GM21786 (cell line): ENCODE measurements around the gene SSR4.
A peak's percentile ranks its signal among the peaks of the same experiment; 100 is the strongest.
"Not testable (repeated sequence)": the region's sequence is repeated elsewhere in the genome, so short reads cannot be mapped to it uniquely, and the experiment has no call there.

ENCODE experiments used
- ATAC-seq: cut with Tn5 transposase; IDR thresholded peaks from one replicate; pipeline ENCODE4 v1.9.1; 2021; ENCODE audit not compliant: unreplicated experiment

Gene SSR4

DNA sequence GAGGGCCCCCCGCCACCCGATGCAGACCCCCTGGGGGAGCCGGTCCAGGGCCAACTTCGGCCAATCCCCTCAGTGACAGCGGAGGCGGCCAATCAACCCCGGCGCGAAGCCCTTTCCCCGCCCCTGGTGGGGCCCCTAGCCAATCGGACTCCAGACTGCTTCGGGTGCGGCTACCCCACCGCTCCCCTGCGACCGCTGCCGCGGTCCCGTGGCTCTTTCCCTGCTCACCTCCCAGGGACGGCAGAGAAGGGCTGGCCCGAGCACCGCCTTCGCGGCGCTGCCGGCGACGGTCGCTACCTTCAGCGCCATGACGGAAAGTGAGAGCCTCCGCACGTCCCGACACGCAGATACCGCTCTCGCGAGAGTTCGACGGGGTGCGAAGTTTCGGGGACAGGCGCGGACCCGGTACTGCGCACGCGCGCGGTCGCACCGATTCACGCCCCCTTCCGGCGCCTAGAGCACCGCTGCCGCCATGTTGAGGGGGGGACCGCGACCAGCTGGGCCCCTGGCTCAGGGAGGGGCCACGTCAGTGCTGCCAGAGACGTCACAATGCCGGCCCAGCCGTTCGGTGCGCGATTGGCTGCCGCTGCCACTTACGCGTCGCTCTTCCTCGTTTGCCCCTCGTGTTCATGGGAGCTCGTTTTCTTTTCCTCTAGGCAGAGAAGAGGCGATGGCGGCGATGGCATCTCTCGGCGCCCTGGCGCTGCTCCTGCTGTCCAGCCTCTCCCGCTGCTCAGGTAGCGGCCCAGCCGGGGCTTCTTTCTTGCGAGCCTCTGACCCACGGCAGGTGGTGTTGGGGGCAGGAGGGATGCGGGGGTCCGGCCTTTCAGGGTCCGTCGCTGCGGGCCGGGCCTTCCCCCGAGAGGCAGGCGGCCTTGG lies at the start of gene SSR4, which contains the start of gene IDH3G:
Gene SSR4, plus strand, starts transcription at position 651 of the 879 bp plus-strand sequence. Its CDS starts 20 bp downstream, at position 671.
Gene IDH3G, minus strand, starts transcription at position 358 of the 879 bp plus-strand sequence. Its CDS starts 49 bp downstream, at position 309.
- ATAC-seq, result peak; percentile 91

DNA sequence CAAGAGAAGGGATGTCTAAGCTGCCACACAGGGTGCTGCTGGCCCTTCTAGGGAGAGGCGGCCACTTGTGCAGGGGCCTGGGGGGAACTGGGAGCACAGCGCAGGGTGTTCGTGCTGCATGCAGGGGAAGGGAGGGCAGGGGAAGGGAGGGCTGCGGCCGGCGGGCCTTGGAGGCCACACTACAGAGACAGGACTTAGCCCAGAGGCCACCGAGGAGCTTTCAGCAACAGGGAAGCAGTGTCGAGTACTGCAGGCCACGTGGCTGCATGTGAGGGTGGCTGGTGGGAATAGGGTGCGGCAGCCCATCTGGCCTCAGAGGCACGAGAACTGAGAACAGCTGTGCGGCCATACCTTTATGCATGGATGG lies 49.4 kb upstream of the SSR4 start:
- ATAC-seq, result not testable (repeated sequence)

DNA sequence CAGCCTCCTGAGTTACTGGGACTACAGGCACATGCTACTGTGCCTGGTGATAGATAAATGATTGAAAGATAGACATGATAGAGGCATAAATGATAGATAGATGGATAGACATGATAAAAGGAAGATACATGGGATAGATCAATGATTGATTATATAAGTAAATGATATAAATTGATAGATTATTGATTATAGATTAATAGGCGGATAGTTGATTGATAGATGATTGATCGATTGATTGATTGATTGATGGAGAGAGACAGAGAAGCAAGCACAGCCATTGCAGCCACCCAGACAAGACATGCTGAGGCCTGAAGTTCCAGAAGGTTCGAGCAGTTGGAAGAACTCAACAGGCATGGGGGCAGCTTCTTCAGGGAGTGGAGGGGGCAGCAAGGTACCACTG lies 48.1 kb upstream of the SSR4 start:
- ATAC-seq, result no peak

DNA sequence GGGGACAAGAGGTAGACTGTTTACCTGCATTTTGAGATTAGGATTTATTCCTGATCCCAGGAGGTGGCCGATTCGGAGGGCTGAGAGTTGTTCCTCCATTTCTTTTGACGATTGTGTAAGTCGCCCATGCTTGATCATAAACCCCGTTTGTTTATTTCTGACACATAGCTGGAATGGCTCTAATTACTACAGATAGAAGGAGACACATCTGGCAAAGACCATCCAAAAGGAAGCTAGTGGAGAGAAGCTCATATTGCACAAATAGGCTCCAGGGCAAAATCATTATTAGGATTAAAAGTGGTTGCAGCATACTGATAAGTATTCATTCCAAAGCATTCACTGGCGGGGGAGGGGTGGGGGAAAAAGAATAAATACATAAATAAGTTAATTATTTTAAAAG lies 47.5 kb upstream of the SSR4 start:
- ATAC-seq, result not testable (repeated sequence)

DNA sequence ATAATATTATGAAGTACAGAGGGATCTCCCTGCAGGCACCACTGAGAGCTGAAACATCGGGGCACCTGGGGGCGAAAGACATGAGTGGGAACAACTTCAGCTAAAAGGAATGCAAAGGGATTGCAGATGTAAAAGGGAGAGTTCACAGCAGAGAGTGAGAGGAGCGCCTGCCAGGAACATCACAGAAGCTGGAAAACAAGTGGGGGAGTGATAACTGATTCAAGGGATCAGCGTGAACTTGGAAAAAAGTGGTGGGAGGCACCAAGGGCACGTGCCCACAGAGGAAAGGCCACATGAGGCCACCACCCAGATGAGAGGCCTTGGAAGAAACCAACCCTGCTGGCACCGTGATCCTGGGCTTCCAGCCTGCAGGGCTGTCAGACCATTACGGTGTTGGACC lies 45.5 kb upstream of the SSR4 start:
- ATAC-seq, result not testable (repeated sequence)

DNA sequence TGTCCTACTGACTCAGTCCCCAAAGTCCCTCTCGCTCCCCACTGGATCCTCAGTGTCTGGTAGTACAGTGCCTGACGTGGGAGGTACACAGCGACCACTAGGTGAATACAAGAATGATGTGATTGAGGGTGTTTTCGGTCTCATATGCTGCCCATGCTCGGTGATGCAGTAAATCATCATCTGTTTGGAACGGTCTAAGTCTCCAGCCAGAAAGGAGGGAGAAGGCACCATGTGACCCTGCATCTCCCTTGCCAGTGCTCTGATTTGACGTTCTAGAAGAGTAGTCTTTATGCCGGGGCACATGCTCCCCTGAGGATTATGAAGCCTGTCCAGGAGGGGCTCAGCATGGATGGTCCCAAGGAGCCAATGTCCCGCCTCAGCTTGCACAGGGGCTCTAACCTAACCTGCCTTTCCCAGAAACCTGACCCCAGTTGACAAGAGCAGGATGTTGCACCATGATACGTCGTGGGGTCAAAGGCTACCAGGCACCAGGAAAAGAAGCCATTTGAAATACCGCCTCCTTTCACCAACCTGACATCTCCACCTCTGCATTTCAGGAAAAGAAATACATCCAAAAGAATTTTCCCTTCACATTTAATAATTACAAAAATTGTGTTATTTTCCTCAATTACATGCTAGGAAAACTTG lies 44.2 kb upstream of the SSR4 start:
- ATAC-seq, result no peak

DNA sequence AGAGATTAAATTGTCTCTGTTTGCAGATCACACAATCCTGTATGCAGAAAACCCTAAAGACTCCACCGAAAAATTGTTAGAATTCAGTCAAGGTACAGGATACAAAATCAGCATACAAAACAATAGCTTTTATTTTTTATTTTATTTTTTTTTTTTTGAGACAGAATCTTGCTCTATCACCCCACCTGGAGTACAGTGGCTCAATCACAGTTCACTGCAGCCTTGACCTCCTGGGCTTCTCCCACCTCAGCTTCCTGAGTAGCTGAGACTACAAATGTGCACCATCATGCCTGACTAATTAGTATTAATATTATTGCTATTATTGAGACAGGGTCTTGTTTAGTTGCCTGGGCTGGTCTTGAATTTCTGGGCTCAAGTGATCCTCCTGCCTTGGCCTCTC lies 39.3 kb upstream of the SSR4 start:
- ATAC-seq, result no peak

DNA sequence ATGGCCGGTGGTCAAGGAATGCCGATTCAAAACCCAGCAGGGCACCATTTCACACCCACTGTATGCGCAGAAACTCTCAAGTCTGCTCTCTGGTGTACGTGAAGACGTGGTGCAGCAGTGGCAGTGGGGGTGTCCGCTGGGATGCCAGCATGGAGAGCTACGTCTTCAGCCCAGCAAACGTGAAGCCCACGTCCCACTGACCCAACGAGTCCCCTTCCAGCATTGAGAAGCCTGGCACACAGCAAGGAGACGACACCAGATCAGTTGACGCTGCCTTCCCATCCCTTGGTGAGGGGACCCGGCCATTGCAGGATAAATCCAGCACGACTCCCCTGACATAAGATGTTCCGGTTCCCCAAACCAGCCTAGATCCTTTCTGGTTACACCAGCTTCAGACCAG lies 32.6 kb upstream of the SSR4 start:
- no peak for ATAC-seq

DNA sequence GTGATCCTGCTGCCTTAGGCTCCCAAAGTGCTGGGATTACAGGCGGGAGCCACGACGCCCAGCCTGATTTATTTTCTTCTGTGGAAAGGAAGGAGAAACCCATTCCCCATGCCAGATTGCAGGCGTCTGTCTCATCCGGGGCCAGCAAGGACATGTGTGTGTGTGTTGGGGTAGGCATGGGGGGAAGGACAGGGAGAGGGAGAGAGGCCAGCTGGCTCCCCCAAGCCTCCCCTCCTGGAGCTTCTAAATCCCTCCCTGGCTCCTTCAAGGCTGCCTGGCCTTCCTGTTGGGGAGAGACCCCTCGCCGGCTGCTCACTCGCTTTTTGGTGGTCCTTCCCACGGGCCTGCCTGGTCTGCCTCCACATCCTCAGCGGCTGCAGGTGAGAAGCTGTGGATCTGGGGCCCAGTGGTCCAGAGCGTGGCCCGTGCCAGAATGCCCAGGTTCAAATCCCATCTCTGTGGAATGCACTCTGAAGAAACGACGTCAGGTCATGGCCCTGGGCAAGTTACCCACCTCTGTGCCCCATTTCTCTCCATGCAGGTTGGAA lies 31.8 kb upstream of the SSR4 start:
- no peak for ATAC-seq

DNA sequence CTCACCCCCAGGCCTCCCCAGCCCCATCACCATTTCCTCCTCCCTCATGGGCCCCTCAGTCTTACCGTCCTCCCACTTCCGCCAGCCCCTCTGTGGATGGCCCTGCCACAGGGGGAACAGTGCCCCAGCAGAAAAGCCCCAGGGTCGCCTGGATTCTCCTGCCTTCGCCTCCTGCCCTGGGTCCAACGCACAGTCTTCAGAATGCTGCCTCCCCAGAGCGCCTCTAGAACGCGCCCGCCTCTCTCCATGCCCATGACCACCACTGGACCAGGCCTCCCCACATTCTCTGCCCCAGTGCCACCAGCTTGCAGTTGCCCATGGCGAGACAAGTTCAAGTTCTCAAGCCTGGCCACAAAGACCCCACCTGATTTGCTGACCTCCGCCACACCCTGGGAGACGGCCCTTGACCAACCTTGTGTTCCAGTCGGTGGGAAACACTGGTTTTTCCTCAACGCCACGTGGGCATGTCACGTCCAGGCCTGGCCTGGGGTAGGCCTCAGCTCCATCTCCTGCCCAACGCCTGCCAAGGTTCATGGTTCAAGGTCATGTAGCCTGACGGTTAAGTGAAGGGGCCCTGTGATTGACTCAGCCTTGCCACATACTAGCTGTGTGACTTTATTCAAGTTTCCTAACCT lies 31.1 kb upstream of the SSR4 start:
- no peak for ATAC-seq

DNA sequence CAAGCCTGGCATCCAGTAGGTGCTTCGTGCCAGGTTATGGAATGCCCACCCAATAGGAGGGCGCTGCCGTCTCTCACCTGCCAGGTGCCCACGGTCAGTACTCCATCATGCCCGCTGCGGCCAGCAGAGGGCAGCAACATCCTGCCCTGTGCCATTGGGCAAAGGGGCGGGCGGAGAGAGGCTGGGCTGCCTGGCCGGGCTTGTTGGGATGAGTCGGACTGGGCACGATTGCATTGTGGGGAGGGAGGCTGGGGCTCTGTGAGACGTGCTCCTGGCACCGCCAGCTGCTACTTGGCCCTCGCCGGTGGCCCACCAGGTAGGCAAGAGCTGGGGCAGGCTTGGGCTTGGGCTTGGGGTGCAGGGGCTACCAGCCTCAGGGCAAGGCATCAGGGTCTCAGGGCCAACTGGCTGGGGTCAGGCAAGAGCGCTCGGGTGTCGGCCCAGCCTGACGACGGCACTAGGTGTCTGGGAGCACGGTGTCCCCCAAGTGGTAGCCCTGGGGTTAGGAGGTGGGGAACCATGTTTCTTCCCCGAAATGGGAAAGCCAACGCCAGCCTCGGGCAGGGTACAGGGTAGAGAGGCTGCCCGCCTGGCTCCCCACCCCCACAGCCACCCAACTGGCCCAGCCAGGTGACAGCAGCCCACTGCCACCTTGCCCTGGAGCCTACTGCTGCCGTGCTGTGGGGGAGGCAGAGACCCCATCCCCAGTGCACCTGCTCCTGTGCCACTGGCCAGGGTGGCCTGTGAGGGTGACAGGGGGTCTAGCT lies 30.3 kb upstream of the SSR4 start, which contains the start of gene PLXNB3:
Gene PLXNB3, plus strand, starts transcription at position 261 of the 767 bp plus-strand sequence. CDS start 1,287 bp downstream, outside the sequence.
- ATAC-seq, result peak; percentile 78

DNA sequence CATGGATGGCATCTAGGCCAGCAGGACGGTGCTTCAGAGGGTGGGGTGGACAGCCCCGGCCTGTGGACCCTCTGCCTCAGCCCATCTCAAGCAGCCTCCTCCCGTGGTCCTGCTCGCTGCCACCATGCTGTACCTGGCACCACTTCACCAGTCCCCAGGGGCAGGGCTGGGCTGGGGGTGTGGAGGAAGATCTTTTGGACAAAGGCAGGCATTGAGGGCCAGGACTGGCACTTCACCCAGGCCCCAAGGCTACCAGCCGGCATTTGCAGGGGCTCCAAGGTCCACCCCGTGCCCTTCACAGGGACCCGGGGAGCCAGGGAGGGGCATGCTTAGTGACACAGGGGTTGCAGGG lies 29.7 kb upstream of the SSR4 start:
- ATAC-seq, result no peak

DNA sequence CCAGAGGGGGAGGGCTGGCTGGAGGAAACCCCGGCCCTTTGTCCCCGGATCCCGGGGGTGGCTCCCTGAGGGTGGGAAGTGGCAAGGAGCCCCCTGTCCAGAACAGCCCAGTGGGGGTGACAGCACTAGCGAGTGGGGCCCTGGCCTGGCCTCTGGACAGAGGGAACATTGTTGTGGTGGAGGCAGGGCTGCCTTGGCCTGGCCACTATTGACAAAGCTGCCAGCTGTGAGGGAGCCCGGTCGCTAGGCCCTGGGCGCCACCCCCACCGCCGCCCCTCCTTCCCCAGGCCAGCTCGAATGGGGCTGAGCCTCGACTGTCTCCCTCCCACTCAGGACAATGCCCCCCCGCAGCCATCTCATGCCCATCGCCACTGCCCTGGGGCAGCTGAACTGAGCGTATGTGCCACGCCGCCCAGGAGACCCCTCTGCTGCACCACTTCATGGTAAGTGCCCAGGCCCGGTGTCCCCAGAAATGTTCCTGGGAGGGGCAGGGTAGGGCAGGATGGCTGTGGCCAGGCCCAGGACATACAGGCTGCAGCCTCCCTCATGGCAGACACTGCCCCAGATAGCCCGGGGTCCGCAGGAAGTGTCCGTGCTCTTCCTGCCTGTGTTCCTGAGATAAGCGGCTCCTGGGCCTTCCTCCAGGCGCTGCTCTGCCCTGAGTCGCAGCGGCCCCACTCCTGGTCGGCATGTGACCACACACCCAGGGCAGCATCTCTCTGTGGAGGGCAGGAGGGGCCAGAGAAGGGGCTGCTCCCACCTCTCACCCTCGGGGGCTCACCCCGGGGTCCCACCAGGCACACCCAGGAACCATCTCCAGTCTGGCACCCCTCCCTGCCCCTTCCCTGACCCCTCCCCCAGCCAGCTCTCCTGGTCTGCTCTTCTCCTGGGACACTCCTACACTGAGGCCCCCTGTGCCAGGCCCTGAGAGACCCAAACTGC lies 29.1 kb upstream of the SSR4 start:
- no peak for ATAC-seq

DNA sequence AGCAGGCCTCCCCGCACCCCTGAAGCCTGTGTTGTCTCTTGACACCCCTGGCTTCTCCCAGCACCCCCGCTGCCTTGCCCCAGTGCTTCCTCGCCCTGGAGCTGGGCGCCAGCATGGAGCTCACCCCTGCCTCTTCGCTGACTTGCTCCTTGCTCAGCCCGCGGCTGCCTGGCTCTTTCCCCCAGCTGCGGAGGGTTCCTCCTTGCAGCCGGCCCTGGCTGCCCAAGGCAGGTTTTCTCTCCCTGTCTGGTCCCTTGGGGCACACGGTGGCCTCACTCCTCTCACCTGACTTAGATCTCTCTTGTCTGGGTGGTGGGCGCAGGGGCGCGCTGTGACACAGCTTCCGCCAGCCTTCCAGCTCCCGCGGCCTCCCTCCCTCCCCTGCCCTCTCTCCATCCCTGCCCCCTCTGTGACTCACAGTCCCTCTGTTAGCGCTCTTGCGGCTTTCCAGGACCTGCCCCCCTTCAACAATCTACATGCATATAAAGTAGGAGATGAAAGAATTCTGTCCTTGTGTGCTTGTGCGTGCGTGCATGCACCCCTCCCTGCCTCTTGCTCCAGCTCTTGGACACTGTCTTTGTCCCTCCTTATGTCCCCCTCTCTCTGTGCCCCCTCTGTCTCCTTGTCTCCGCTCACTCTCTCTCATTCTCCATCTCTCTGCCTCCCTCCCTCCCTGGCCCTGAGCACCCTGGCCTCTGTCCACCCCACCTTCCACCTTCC lies 28.2 kb upstream of the SSR4 start:
- ATAC-seq, result no peak

DNA sequence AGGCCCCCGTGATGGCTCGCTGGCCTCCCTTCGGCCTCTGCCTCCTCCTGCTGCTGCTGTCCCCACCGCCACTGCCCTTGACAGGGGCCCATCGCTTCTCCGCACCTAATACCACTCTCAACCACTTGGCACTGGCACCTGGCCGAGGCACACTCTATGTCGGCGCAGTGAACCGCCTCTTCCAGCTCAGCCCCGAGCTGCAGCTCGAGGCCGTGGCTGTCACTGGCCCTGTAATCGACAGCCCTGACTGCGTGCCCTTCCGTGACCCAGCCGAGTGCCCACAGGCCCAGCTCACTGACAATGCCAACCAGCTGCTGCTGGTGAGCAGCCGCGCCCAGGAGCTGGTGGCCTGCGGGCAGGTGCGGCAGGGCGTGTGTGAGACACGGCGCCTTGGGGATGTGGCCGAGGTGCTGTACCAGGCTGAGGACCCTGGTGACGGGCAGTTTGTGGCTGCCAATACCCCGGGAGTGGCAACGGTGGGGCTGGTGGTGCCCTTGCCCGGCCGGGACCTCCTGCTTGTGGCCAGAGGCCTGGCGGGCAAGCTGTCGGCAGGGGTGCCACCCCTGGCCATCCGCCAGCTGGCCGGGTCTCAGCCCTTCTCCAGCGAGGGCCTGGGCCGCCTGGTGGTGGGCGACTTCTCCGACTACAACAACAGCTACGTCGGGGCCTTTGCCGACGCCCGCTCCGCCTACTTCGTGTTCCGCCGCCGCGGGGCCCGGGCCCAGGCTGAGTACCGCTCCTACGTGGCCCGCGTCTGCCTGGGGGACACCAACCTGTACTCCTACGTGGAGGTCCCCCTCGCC lies 27.4 kb upstream of the SSR4 start:
- no peak for ATAC-seq

DNA sequence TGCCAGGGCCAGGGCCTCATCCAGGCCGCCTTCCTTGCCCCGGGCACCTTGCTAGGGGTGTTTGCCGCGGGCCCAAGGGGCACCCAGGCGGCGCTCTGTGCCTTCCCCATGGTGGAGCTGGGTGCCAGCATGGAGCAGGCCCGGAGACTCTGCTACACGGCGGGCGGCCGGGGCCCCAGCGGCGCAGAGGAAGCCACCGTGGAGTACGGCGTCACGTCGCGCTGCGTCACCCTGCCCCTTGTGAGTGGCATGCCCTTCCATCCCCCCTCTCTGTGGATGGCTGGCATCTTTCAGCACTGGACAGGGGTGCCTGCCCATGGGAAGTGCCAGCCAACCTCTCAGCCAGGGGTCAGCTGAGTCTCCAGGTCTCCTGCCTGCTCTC lies 26.8 kb upstream of the SSR4 start:
- no peak for ATAC-seq

DNA sequence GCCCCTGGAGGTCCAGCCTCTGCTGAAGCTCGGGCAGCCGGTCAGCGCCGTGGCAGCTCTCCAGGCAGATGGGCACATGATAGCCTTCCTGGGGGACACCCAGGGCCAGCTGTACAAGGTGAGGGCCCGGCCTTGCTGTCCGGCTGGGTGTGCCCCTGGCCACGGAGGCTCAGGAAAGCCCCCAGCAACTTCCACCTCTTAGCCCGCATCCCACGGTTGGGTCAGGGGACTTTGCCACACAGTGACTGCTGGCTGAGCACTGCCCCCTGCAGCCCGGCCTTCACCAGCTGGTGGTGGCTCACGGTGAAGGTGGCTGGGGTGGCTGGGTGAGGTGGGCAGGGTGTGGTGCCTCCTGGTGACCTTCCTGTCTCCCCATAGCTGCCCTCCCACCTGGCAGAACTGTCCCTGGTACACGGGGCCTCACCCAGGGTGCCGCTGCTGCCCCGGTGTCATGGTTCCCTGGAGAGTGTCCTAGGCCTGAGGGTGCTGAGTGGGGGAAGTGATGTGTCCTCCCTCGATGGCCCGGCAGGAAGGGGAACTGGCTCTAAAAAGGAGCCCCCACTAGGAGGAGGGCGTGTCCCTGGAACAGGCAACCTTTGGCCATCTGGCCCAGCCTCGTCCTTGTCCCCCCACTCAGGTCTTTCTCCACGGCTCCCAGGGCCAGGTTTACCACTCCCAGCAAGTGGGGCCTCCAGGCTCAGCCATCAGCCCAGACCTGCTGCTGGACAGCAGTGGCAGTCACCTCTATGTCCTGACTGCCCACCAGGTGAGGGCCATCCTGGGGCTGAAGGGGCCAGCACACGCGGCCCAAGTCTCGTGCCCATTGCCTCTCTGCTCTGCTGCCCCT lies 25.9 kb upstream of the SSR4 start:
- no peak for ATAC-seq
